Endothelial cell of umbilical vein (primary cell): ENCODE data around the gene RMDN3.

Experiments used
- CTCF ChIP-seq, 2 donors: IDR thresholded peaks; 1 replicate in 1 of 2; 2 replicates in 1 of 2; pipeline ENCODE4 v1.5.1; 2011; ENCODE audit warnings: low read length in 2 of 2, mild to moderate bottlenecking in 2 of 2, moderate library complexity in 2 of 2, control low read depth in 1 of 2, inconsistent platforms in 1 of 2, low read depth in 1 of 2; ENCODE audit not compliant: insufficient read depth in 1 of 2; ENCODE audit errors: extremely low read depth in 1 of 2
- EZH2 ChIP-seq: IDR thresholded peaks from 2 replicates; pipeline ENCODE4 v1.6.1; 2012; ENCODE audit warnings: borderline replicate concordance, low read depth, mild to moderate bottlenecking, moderate library complexity, low read length, inconsistent platforms; ENCODE audit not compliant: severe bottlenecking
- FOS ChIP-seq: IDR thresholded peaks from 2 replicates; pipeline ENCODE4 v1.6.1; 2011; ENCODE audit warnings: mild to moderate bottlenecking, low read length, moderate library complexity, borderline replicate concordance; ENCODE audit not compliant: insufficient read depth
- GATA2 ChIP-seq: IDR thresholded peaks from 2 replicates; pipeline ENCODE4 v1.7.0; 2011; ENCODE audit warnings: low read depth, mild to moderate bottlenecking, moderate library complexity, mixed read lengths, low read length; ENCODE audit not compliant: insufficient read length, insufficient read depth
- JUN ChIP-seq: IDR thresholded peaks from 2 replicates; pipeline ENCODE4 v1.6.1; 2011; ENCODE audit warnings: borderline replicate concordance, low read depth; ENCODE audit not compliant: insufficient read length, insufficient read depth
- MAX ChIP-seq: IDR thresholded peaks from 2 replicates; pipeline ENCODE4 v1.6.1; 2011; ENCODE audit not compliant: insufficient read depth, insufficient read length
- MYC ChIP-seq: IDR thresholded peaks from one replicate; pipeline ENCODE4 v1.6.1; 2011; ENCODE audit warnings: mild to moderate bottlenecking, low read depth, low read length
- POLR2A ChIP-seq: IDR thresholded peaks from 2 replicates; pipeline ENCODE4 v1.6.1; 2012; ENCODE audit warnings: low read depth, mild to moderate bottlenecking, control low read depth, low read length
- POLR2AphosphoS5 ChIP-seq: IDR thresholded peaks from 2 replicates; pipeline ENCODE4 v1.6.1; 2012; ENCODE audit warnings: low read depth, mild to moderate bottlenecking, control low read depth, low read length, moderate library complexity; ENCODE audit not compliant: insufficient read depth

- TF ChIP-seq POLR2A: no peak
- TF ChIP-seq POLR2AphosphoS5: no peak
- TF ChIP-seq CTCF (IDR thresholded peaks at IDR 0.05; ENCODE audit: extremely low read depth in 1 of 2, insufficient read depth in 1 of 2, low read depth in 1 of 2, low read length in 2 of 2): no peak
- no peak for TF ChIP-seq JUN
- TF ChIP-seq EZH2: no peak
- no peak for TF ChIP-seq MYC
- no peak for TF ChIP-seq GATA2
- no peak for TF ChIP-seq MAX
- no peak for TF ChIP-seq FOS
Observed at GRCh38 chr15:40803076-40803475, 48.0 kb upstream of the RMDN3 start.
